Stimulated activated CD4-positive, alpha-beta T cell treated with anti-CD3 and anti-CD28 coated beads, Interleukin-2, amount 100 ng/mL, for 48 hours (primary cell): ENCODE measurements around the gene SLC5A9.
"Not testable (repeated sequence)": the region's sequence is repeated elsewhere in the genome, so short reads cannot be mapped to it uniquely, and the experiment has no call there.

ENCODE experiments used
- DNase-seq, 2 donors: peaks; one replicate each; pipeline ENCODE4 v3.0.0-alpha.2; 2020

The SLC5A9 gene

DNA sequence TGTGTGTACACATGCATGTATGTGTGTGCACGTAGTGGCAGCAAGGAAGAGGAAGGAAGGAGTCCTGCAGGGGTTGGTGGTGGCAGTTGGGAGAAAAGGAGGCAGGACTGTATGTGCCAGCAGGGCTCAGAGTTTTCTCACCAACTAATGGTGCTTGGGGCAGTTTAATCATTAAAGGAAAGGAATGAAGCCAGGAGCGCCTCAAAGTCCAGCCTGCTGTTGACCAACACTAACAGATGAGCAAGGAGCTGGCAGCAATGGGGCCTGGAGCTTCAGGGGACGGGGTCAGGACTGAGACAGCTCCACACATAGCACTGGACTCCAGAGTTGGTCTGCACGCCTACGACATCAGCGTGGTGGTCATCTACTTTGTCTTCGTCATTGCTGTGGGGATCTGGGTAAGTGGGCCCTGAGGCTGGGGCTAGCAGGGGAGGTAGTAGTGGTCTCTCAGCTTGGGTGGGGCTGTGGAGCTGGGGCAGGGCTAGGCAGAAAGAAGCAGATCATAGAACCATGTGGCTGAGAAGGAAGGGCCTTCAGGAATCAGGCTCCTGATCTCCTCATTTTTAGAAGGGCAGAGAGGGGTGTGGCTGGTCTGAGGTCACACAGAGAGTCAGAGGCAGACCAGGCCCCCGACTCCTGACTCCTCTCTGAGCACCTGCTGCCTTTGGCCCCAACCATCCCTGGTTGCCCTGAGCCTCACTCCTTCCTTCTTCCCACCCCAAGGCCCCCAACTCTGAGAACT lies at the start of gene SLC5A9:
SLC5A9 (plus strand) TSS at position 216 of the 742 bp plus-strand sequence; CDS start at position 237, 21 bp downstream.
- DNase-seq: no peak

GRCh38 chr1:48175116-48175515 lies 47.4 kb upstream of the SLC5A9 start:
- DNase-seq: no peak

DNA sequence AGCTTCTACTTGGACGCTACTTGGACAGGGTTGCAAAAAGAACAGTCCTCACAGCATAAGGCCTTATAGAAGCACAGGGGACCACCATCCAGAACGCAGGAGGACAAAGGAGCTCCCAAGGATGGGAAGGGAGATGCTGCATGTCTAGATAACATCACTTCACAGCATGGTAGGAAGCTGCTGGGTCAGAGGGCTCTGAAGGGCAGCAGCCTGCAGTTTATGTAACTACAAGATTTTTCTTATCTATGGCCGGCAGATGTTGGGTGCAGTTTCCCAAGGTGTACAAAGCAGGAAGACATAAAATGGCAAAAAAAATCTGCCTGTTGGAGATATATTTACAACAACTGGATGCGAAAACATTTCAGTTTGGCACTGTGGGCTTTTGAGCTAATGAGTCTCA lies 45.3 kb upstream of the SLC5A9 start:
- no peak for DNase-seq

- no peak for DNase-seq
These were observed 40.7 kb upstream of the SLC5A9 start for GRCh38 chr1:48181669-48182367.

- no peak for DNase-seq
These were observed 40.1 kb upstream of the SLC5A9 start for GRCh38 chr1:48182439-48182838.

DNA sequence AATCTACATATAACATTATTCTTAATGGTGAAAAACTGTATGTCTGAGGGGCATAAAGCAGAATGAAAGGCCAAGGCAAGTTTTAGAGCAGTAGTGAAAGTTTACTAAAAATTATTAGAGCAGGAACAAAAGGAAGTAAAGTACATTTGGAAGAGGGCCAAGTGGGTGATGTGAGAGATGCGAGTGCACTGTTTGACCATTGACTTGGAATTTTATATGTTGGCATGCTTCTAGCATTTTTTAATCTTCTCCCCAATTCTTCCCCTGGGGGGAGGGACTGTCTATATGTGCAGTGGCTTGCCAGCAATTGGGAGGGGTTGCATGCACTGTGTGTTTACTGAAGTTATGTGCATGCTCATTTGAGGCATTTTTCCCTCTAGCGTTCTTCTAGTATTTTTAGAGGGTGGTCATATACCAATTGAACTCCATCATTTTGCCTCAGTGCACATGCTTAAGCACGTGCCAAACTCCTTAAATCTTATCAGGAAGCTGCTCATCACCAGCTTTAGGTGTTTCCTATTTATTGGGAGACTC lies 36.1 kb upstream of the SLC5A9 start:
- no peak for DNase-seq

DNA sequence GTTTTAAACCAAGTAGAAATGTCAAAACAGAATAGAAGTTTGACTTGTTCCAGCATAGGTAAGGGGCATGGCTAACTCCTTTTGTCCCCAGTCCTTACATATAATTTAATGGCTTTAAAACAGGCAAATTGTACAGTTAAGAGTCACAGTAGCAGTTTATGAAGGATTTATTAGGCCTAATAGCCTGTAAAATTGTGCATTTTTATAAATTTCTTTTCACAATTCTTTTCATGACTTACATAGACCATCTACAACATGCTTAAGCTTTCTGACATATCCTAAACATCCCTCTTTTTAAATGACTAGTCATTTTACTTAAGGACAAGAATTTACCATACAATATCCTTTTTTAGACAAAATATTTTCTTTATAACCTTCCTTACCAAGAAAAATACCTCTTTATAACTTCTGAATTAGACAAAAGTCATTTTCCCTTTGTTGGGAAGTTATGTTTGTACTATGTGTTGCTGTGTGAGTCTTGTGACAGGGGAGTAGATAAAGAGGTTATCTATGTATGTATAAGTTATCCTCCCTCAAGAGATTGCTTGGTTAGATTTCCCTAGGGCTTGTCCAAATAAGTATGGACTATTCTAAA lies 34.5 kb upstream of the SLC5A9 start:
- no peak for DNase-seq

- no peak for DNase-seq
These were observed 31.6 kb upstream of the SLC5A9 start for GRCh38 chr1:48190881-48191280.

DNA sequence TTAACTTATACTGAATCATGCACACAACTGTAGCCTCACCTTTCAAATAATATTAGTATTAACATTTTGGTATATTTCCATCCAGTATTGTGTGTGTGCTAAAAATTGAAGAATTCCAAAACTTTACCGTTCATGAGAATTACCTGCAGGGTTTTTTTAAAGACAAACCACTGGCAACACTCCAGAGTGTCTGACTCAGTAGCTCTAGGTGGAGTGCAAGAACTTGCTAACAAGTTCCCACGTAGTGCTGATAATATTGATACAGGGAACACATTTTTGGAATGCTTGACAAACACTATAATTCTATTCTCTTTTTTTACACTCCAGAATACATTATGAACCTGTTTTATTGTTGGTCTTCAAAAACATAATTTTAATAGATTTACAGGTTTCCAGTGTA lies 27.7 kb upstream of the SLC5A9 start:
- no peak for DNase-seq

GRCh38 chr1:48196237-48196636 lies 26.3 kb upstream of the SLC5A9 start:
- DNase-seq: no peak

- no peak for DNase-seq
These were observed 23.5 kb upstream of the SLC5A9 start for GRCh38 chr1:48198970-48199369.

- no peak for DNase-seq
These were observed 22.2 kb upstream of the SLC5A9 start for GRCh38 chr1:48200166-48200900.

- DNase-seq: peak; percentile 62 to 65
These were observed 20.3 kb upstream of the SLC5A9 start for GRCh38 chr1:48202030-48202752.

DNA sequence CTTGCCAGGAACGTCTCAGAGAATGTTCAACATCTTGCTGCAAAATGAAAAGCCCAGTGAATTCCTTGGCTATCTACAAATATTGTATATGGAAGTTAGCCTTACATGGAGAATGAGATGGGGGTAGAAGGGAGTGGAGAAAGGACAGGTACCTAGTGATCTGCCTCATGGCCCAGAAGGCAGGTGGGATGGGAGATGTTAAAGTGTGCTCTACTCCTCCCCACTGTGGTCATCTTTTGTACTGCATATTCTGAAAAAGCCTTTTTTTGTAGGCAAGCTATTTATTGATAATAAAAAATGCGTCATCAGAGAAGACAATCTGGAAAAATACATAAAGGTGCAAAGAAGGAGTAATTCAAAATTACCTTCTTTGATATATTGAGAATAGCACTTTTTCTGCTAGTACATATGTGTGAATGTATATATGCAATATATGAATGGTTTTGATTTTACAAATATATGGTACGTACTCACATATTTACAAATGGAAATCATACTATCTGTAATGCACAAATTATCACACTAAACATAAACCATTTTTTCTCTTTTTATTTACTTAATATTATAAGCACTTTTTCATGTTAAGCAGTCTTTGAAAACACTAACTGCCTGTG lies 19.1 kb upstream of the SLC5A9 start:
- DNase-seq: no peak

GRCh38 chr1:48205522-48205921 lies 17.0 kb upstream of the SLC5A9 start:
- no peak for DNase-seq

DNA sequence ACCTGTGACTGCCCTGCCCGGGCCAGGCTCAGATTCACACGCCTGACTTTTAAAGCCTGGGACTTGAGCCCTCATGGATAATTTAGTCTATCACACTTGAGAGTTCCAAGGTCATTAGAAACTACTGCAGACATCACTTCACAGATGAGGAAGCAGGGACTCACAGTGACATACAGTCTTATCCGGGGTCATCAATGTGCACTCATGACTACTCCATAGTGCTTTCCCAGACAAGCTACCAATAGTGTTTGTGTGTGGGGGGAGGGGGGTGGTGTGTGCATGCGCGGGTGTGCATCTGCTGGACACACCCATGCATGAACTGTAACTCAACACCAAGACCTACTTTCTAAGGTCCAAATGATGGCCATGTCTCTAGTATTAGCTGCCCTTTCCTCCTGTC lies 16.1 kb upstream of the SLC5A9 start:
- no peak for DNase-seq

GRCh38 chr1:48207131-48207530 lies 15.4 kb upstream of the SLC5A9 start:
- no peak for DNase-seq

GRCh38 chr1:48207536-48208075 lies 14.9 kb upstream of the SLC5A9 start:
- DNase-seq: no peak

- no peak for DNase-seq
These were observed 14.3 kb upstream of the SLC5A9 start for GRCh38 chr1:48208251-48208650.

- DNase-seq: no peak
These were observed 13.9 kb upstream of the SLC5A9 start for GRCh38 chr1:48208652-48209051.

DNA sequence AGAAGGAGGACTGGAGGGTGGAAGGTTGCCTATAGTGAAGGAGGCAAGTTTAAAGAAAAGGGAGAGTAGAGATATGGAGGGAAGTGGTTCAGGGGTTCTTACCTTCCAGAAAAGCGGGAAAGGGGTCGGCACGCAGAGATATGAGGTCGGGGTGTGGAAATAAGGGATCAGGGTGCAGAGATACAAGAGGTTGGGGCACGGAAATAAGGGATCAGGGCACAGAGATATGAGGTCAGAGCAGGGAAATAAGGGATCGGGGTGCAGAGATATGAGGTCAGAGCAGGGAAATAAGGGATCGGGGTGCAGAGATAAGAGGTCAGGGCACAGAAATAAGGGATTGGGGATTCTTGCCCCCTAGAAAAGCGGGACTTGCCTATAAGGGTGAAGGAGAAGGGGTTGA lies 9.1 kb upstream of the SLC5A9 start:
- DNase-seq: not testable (repeated sequence)

DNA sequence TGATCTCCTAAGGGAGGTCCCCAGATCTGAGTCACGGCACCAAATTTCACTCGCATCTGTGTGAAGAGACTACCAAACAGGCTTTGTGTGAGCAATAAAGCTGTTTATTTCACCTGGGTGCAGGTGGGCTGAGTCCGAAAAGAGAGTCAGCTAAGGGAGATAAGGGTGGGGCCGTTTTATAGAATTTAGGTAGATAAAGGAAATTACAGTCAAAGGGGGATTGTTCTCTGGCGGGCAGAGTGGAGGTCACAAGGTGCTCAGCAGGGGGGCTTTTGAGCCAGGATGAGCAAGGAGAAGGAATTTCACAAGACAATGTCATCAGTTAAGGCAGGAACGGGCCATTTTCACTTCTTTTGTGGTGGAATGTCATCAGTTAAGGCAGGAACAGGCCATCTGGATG lies 8.2 kb upstream of the SLC5A9 start:
- not testable (repeated sequence) for DNase-seq
